Kidney (tissue), 14 donors: Measurements from ENCODE around the gene UBAC2. TPM values are rescaled to one million over a fixed set of nuclear protein-coding genes. Genes with fewer than 3 reads are reported as not detected.

ENCODE experiments used
- DNase-seq, 5 donors: peaks; one replicate each; pipeline ENCODE4 v3.0.0-alpha.2; 2013 to 2020
- FAIRE-seq: peaks from 2 replicates; lab custom pipeline; 2012; peaks lifted over from hg19 to GRCh38; lab: Jason Lieb, UNC
- H3K27ac ChIP-seq, 2 donors: one replicate each; pipeline ENCODE4 v1.7.0; 2013; ENCODE audit warnings: low read depth in 2 of 2, low read length in 2 of 2, inconsistent platforms in 1 of 2
- H3K27me3 ChIP-seq: one replicate; pipeline ENCODE4 v1.7.1; 2013; ENCODE audit warnings: low read length, inconsistent platforms; ENCODE audit not compliant: control insufficient read depth, insufficient read depth
- H3K36me3 ChIP-seq, 3 donors: one replicate each; pipeline versions ENCODE4 v1.7.0 to v1.7.1; 2013; ENCODE audit warnings: low read length in 3 of 3, control low read depth in 1 of 3, inconsistent platforms in 1 of 3; ENCODE audit not compliant: insufficient read depth in 3 of 3, control insufficient read depth in 2 of 3
- H3K4me1 ChIP-seq, 3 donors: one replicate each; pipeline versions ENCODE4 v1.7.0 to v1.7.1; 2013; ENCODE audit warnings: low read length in 3 of 3, inconsistent platforms in 1 of 3, low read depth in 1 of 3; ENCODE audit not compliant: control insufficient read depth in 2 of 3, insufficient read depth in 2 of 3
- H3K4me3 ChIP-seq, 3 donors: one replicate each; pipeline versions ENCODE4 v1.7.0 to v1.8.1; 2013; ENCODE audit warnings: low read length in 3 of 3, control low read depth in 1 of 3, inconsistent platforms in 1 of 3
- H3K9ac ChIP-seq, 3 donors: one replicate each; pipeline versions ENCODE4 v1.7.0 to v1.7.1; 2013; ENCODE audit warnings: low read length in 3 of 3, control low read depth in 1 of 3, inconsistent platforms in 1 of 3
- H3K9me3 ChIP-seq, 3 donors: one replicate each; pipeline versions ENCODE4 v1.7.0 to v1.7.1; 2013; ENCODE audit warnings: low read length in 3 of 3, control low read depth in 1 of 3, inconsistent platforms in 1 of 3; ENCODE audit not compliant: control insufficient read depth in 2 of 3, insufficient read depth in 1 of 3
- intact Hi-C: fragments of 100-400 bp; cut with DNase I; formaldehyde crosslinking; loops from one replicate; pipeline ENCODE4 v1.11.1; 2022
- polyA plus RNA-seq: library from polyadenylated mRNA; stranded (reverse); fragments of 350-450 nt; fragmentation: Illumina TruSeq; extraction: RNeasy Lipid Tissue Mini Kit (QIAGEN cat#74804); gene quantifications from one replicate; pipeline ENCODE4 v1.2.3, GENCODE V29; 2014; ENCODE audit warnings: low read depth, low replicate concordance; ENCODE audit not compliant: insufficient read depth
- total RNA-seq: library from RNA; stranded (reverse); fragmentation: NEBNext Ultra II Directional; extraction: Animal tissue kit (Norgen Biotek cat#: 25700); gene quantifications from one replicate; pipeline ENCODE4 v1.2.1, GENCODE V29; 2021
- TF ChIP-seq, protein P1 (sequence below): IDR thresholded peaks from 3 replicates; pipeline ENCODE4 v1.5.1; 2012; ENCODE audit warnings: mild to moderate bottlenecking, moderate library complexity, borderline replicate concordance; ENCODE audit not compliant: insufficient read depth; ENCODE audit errors: extremely low read depth
- donor health status: control.
- donor health status: control.
- donor health status: control.
- donor health status: control.
- donor health status: control.
- donor health status: DM: yes; HTN: yes; CAD: no.
- donor health status: Normal renal cell carcinoma (clear cell type).

UBAC2 gene
- total and polyA plus RNA-seq, 2 donors from 2014 or later: 61.8 to 77.5 TPM

DNA sequence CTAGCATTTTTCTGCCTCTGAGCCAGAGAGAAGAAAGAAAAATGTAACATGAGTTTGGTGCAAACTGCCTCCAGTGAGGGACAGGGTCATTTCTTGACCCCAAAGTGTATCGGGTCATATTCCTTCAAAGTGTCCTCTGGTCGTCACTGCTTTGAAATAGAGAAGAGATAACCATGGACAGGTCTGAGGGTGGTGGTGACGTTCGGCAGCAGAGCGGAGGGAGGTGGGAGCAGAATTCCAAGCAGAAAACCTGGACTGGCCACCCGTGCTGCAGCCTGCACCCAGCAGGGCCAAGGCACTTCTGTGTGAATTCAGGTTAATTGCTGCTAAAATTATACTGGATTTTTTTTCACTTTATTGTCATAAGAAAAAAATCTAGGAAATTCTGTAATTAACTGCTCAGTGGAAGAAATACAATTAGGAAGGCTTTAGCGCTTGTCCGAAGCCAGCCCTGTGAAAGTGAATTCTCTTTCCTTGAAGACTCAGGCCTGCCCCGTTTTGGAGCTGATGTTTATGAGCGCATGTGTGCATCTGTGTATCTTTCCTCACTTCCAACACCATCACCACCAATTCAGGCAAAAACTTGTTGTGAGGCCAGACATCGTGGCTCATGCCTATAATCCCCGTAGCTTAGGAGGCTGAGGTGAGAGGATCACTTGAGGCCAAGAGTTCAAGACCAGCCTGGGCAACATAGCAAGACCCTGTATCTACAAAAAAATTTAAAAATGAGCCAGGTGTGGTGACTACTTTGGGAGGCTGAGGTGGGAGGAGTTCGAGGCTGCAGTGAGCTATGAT, 37.9 kb upstream of the UBAC2 start:
- Histone ChIP-seq H3K27ac (no peak overlapping the region), H3K9ac (no peak overlapping the region), H3K4me3 (no peak overlapping the region), H3K27me3 (no peaks in the 10 kb centered on the region), H3K36me3 (no peaks in the 10 kb centered on the region), H3K9me3 (no peaks in the 10 kb centered on the region), H3K4me1 (no peaks in the 10 kb centered on the region)
- intact Hi-C loops: no loop called here
- TF ChIP-seq, protein P1, sequence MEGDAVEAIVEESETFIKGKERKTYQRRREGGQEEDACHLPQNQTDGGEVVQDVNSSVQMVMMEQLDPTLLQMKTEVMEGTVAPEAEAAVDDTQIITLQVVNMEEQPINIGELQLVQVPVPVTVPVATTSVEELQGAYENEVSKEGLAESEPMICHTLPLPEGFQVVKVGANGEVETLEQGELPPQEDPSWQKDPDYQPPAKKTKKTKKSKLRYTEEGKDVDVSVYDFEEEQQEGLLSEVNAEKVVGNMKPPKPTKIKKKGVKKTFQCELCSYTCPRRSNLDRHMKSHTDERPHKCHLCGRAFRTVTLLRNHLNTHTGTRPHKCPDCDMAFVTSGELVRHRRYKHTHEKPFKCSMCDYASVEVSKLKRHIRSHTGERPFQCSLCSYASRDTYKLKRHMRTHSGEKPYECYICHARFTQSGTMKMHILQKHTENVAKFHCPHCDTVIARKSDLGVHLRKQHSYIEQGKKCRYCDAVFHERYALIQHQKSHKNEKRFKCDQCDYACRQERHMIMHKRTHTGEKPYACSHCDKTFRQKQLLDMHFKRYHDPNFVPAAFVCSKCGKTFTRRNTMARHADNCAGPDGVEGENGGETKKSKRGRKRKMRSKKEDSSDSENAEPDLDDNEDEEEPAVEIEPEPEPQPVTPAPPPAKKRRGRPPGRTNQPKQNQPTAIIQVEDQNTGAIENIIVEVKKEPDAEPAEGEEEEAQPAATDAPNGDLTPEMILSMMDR: no peak
- FAIRE-seq (no peak), DNase-seq (peak in 1 of 5 donors; percentile 11)

DNA sequence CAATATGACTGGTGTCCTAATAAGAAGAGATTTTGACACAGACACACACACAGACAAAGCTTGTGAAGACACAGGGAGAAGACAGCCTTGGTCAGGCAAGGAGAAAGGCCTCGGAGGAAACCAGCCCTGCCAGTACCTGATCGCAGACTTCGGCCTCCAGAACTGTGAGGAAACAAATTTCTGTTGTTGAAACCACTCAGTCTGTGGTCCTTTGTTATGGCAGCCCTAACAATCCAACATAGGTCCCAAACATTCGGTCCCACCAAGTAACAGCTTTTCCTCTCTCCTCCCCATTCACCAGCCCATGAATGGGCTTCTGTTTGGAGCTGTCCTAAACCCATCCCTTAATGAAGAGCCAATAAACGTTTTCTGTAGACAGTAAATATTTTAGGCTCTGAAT, 36.4 kb upstream of the UBAC2 start:
- FAIRE-seq: no peak
- no peaks in the 10 kb centered on the region for H3K27me3 ChIP-seq
- DNase-seq: no peak
- no peaks in the 10 kb centered on the region for H3K36me3 ChIP-seq
- TF ChIP-seq, protein P1: no peak
- H3K27ac ChIP-seq: no peak overlapping the region
- no peaks in the 10 kb centered on the region for H3K9me3 ChIP-seq
- intact Hi-C loops: no loop called here
- no peaks in the 10 kb centered on the region for H3K4me1 ChIP-seq
- no peak overlapping the region for H3K9ac ChIP-seq
- no peak overlapping the region for H3K4me3 ChIP-seq

DNA sequence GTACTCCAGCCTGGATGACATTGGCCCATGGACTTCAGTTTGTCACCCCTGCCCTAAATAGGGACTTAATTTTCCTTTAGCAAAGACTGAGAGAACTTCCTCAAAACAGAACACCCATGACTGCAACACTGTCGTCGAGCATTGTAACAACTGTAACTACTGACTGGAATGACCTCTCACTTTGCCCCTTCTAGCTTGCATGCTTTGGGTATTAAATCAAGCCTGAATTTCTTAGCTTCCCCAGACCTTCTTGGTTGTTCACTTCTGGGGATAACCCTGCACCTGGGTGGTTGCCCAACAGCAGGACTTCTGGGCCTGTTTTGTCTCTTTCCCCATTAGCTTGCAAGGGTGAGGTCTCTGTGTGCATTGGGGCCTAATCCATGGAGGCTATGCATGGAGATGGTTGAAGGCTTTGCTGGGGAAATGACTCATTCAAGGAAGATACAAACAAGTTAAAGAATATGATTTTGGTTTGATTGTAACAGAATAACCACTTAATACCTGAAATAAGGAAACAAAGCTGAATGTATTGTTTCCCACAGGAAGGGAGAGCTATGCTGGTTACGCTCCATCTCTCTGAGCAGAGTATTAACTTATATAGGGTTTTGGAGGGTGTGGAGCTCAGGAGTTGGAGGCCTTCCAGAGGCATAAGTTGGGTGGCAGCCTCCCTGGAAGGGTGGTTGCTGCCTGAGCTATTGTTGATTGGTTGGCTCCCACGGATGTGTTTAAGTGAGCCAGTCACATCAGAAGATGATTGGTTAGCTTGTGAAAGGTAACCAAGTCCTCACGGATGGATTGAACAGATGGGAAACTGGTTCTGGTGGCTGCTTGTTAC, 34.7 kb upstream of the UBAC2 start:
- Histone ChIP-seq H3K36me3 (no peaks in the 10 kb centered on the region), H3K4me1 (no peaks in the 10 kb centered on the region), H3K27me3 (no peaks in the 10 kb centered on the region), H3K27ac (no peak overlapping the region), H3K9ac (no peak overlapping the region), H3K9me3 (no peaks in the 10 kb centered on the region), H3K4me3 (no peak overlapping the region)
- DNase-seq (no peak), FAIRE-seq (no peak)
- intact Hi-C loops: no loop called here
- TF ChIP-seq, protein P1: no peak
